ENCODE data around the gene RGS16.

DNA sequence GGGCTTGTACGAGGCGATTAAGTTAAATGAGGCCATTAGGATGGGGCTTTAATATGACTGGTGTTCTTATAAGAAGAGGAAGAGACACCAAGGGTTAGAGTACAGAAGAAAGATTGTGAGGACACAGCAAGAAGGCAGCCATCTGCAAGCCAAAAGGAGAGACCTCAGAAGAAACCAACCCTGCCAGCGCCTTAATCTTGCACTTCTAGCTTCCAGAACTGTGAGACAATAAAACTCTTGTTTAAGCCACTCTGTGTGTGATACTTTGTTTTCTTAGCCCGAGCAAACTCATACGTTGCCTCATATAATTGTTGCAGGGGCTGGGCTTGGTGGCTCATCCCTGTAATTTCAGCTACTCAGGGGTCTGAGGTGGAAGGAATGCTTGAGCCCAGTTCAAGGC, 33.6 kb upstream of the RGS16 start:
- TF ChIP-seq, protein P1, sequence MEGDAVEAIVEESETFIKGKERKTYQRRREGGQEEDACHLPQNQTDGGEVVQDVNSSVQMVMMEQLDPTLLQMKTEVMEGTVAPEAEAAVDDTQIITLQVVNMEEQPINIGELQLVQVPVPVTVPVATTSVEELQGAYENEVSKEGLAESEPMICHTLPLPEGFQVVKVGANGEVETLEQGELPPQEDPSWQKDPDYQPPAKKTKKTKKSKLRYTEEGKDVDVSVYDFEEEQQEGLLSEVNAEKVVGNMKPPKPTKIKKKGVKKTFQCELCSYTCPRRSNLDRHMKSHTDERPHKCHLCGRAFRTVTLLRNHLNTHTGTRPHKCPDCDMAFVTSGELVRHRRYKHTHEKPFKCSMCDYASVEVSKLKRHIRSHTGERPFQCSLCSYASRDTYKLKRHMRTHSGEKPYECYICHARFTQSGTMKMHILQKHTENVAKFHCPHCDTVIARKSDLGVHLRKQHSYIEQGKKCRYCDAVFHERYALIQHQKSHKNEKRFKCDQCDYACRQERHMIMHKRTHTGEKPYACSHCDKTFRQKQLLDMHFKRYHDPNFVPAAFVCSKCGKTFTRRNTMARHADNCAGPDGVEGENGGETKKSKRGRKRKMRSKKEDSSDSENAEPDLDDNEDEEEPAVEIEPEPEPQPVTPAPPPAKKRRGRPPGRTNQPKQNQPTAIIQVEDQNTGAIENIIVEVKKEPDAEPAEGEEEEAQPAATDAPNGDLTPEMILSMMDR (IDR thresholded peaks at IDR 0.05) = no peak
- TF ChIP-seq POLR2A (IDR thresholded peaks at IDR 0.05) = no peak

All from prostate gland (tissue), 2 donors.